H9 (cell line): ENCODE results near the gene SLC12A5. TPM values are rescaled to one million over a fixed set of nuclear protein-coding genes. Genes with fewer than 3 reads are reported as not detected.

Experiments
- DNase-seq: peaks from one replicate; pipeline ENCODE4 v3.0.0-alpha.2; 2017
- H2AFZ ChIP-seq: one replicate; pipeline ENCODE4 v1.6.1; 2013; ENCODE audit warnings: mild to moderate bottlenecking, low read length, control low read depth, moderate library complexity
- H2AK5ac ChIP-seq: 2 replicates; pipeline ENCODE4 v1.6.1; 2013; ENCODE audit warnings: low read length, control low read depth, mixed read lengths; ENCODE audit not compliant: insufficient read length
- H2BK120ac ChIP-seq: one replicate; pipeline ENCODE4 v1.6.1; 2013; ENCODE audit warnings: low read depth, mild to moderate bottlenecking, low read length, control low read depth, inconsistent platforms; ENCODE audit not compliant: poor library complexity, severe bottlenecking
- H2BK12ac ChIP-seq: 2 replicates; pipeline ENCODE4 v1.6.1; 2013; ENCODE audit warnings: low read length, control low read depth, mixed read lengths, low read depth; ENCODE audit not compliant: insufficient read length
- H2BK15ac ChIP-seq: 2 replicates; pipeline ENCODE4 v1.6.1; 2013; ENCODE audit warnings: low read depth, low read length, control low read depth
- H2BK20ac ChIP-seq: one replicate; pipeline ENCODE4 v1.6.1; 2013; ENCODE audit warnings: low read depth, mild to moderate bottlenecking, low read length, control low read depth, inconsistent platforms; ENCODE audit not compliant: poor library complexity, severe bottlenecking
- H2BK5ac ChIP-seq: 2 replicates; pipeline ENCODE4 v1.6.1; 2013; ENCODE audit warnings: low read length, control low read depth, mixed read lengths; ENCODE audit not compliant: insufficient read length
- H3K14ac ChIP-seq: 2 replicates; pipeline ENCODE4 v1.6.1; 2013; ENCODE audit warnings: low read length, control low read depth; ENCODE audit not compliant: insufficient read depth
- H3K18ac ChIP-seq: 2 replicates; pipeline ENCODE4 v1.6.1; 2013; ENCODE audit warnings: low read depth, mild to moderate bottlenecking, mixed read lengths, low read length, control low read depth; ENCODE audit not compliant: insufficient read length
- H3K23ac ChIP-seq: 2 replicates; pipeline ENCODE4 v1.6.1; 2013; ENCODE audit warnings: low read length, control low read depth, mixed read lengths, low read depth; ENCODE audit not compliant: insufficient read length
- H3K23me2 ChIP-seq: 2 replicates; pipeline ENCODE4 v1.6.1; 2013; ENCODE audit warnings: low read depth, mild to moderate bottlenecking, mixed read lengths, low read length, control low read depth; ENCODE audit not compliant: insufficient read length, poor library complexity, severe bottlenecking
- H3K27ac ChIP-seq: 2 replicates; pipeline ENCODE4 v1.5.1; 2013; ENCODE audit warnings: low read length, control low read depth, mixed read lengths, low read depth; ENCODE audit not compliant: insufficient read length
- H3K27me3 ChIP-seq: 2 replicates; pipeline ENCODE4 v1.6.1; 2013; ENCODE audit warnings: low read length, control low read depth, inconsistent platforms; ENCODE audit not compliant: insufficient read depth
- H3K4ac ChIP-seq: 2 replicates; pipeline ENCODE4 v1.6.1; 2013; ENCODE audit warnings: low read depth, mild to moderate bottlenecking, control low read depth, inconsistent platforms, low read length, moderate library complexity
- H3K4me1 ChIP-seq: 2 replicates; pipeline ENCODE4 v1.6.1; 2013; ENCODE audit warnings: low read length, control low read depth, inconsistent platforms; ENCODE audit not compliant: insufficient read depth
- H3K4me2 ChIP-seq: 2 replicates; pipeline ENCODE4 v1.6.1; 2013; ENCODE audit warnings: low read length, control low read depth, mixed read lengths; ENCODE audit not compliant: insufficient read length, insufficient read depth
- H3K56ac ChIP-seq: 2 replicates; pipeline ENCODE4 v1.6.1; 2013; ENCODE audit warnings: low read depth, mild to moderate bottlenecking, mixed read lengths, low read length, control low read depth; ENCODE audit not compliant: insufficient read length
- H3K79me1 ChIP-seq: 2 replicates; pipeline ENCODE4 v1.6.1; 2013; ENCODE audit warnings: low read depth, mild to moderate bottlenecking, moderate library complexity, low read length, control low read depth, inconsistent platforms; ENCODE audit not compliant: insufficient read depth, poor library complexity, severe bottlenecking
- H3K79me2 ChIP-seq: 2 replicates; pipeline ENCODE4 v1.6.1; 2013; ENCODE audit warnings: low read length, control low read depth, inconsistent platforms; ENCODE audit not compliant: insufficient read depth
- H3K9ac ChIP-seq: 2 replicates; pipeline ENCODE4 v1.6.1; 2013; ENCODE audit warnings: low read length, control low read depth, mixed read lengths; ENCODE audit not compliant: insufficient read length; ENCODE audit errors: extremely low read depth
- H3K9me3 ChIP-seq: one replicate; pipeline ENCODE4 v1.6.1; 2013; ENCODE audit warnings: low read depth, low read length, inconsistent platforms; ENCODE audit not compliant: control insufficient read depth
- H3T11ph ChIP-seq: one replicate; pipeline ENCODE4 v1.6.1; 2013; ENCODE audit warnings: mild to moderate bottlenecking, low read length, control low read depth, inconsistent platforms
- H4K20me1 ChIP-seq: one replicate; pipeline ENCODE4 v1.6.1; 2013; ENCODE audit not compliant: control insufficient read depth, insufficient read length, insufficient read depth
- H4K5ac ChIP-seq: 2 replicates; pipeline ENCODE4 v1.6.1; 2013; ENCODE audit warnings: low read depth, mild to moderate bottlenecking, mixed read lengths, low read length, control low read depth; ENCODE audit not compliant: insufficient read length
- H4K8ac ChIP-seq: replicated peaks from 2 replicates; pipeline ENCODE4 v1.6.1; 2013; ENCODE audit warnings: low read length, control low read depth, mixed read lengths, low read depth; ENCODE audit not compliant: insufficient read length
- H4K91ac ChIP-seq: 2 replicates; pipeline ENCODE4 v1.6.1; 2013; ENCODE audit warnings: low read depth, mild to moderate bottlenecking, moderate library complexity, mixed read lengths, low read length, control low read depth; ENCODE audit not compliant: insufficient read length
- H3K27ac Mint-ChIP-seq, 3 experiments: 2 replicates in 2 of 3; 3 replicates in 1 of 3; pipeline ENCODE4 v1.8.0; 2020 to 2021; ENCODE audit warnings: mixed read lengths in 3 of 3, mild to moderate bottlenecking in 1 of 3, moderate library complexity in 1 of 3
- H3K27me3 Mint-ChIP-seq: 2 replicates; pipeline ENCODE4 v1.8.0; 2021; ENCODE audit warnings: low read depth, mild to moderate bottlenecking, moderate library complexity, mixed read lengths
- H3K36me3 Mint-ChIP-seq, 3 experiments: 2 replicates in 2 of 3; 3 replicates in 1 of 3; pipeline ENCODE4 v1.8.0; 2020 to 2021; ENCODE audit warnings: low read depth in 3 of 3, mixed read lengths in 3 of 3; ENCODE audit not compliant: insufficient read depth in 1 of 3
- H3K4me1 Mint-ChIP-seq, 2 experiments: 2 replicates each; pipeline ENCODE4 v1.8.0; 2020; ENCODE audit warnings: mixed read lengths in 2 of 2
- H3K4me3 Mint-ChIP-seq, 2 experiments: 2 replicates in 1 of 2; 3 replicates in 1 of 2; pipeline ENCODE4 v1.8.0; 2020 to 2021; ENCODE audit warnings: mild to moderate bottlenecking in 2 of 2, mixed read lengths in 2 of 2, moderate library complexity in 1 of 2
- H3K9me3 Mint-ChIP-seq, 2 experiments: 2 replicates in 1 of 2; 3 replicates in 1 of 2; pipeline ENCODE4 v1.8.0; 2020; ENCODE audit warnings: mild to moderate bottlenecking in 2 of 2, mixed read lengths in 2 of 2, moderate library complexity in 1 of 2
- WGBS: extraction: QIAGEN DNeasy Blood & Tissue Kit; methylation state at CpG from one replicate; pipeline ENCODE4 v1.1.7; 2013; ENCODE audit warnings: missing lambda C conversion rate, low lambda C conversion rate, mixed read lengths; ENCODE audit not compliant: insufficient read length; ENCODE audit errors: extremely low coverage; 5-methylcytosine and 5-hydroxymethylcytosine counted together
- total RNA-seq: library from RNA; stranded (reverse); gene quantifications from 2 replicates; pipeline ENCODE4 v1.2.1, GENCODE V29; 2021
- TF ChIP-seq, protein P1 (sequence below): fragments of 200-600 bp; sonication (generic); conservative IDR thresholded peaks from 3 replicates; pipeline ENCODE4 v1.8.0; 2021; ENCODE audit warnings: antibody characterized with exemption, mild to moderate bottlenecking

SLC12A5 gene
- total RNA-seq, 1 experiment from 2014 or later: 8.7 TPM

DNA sequence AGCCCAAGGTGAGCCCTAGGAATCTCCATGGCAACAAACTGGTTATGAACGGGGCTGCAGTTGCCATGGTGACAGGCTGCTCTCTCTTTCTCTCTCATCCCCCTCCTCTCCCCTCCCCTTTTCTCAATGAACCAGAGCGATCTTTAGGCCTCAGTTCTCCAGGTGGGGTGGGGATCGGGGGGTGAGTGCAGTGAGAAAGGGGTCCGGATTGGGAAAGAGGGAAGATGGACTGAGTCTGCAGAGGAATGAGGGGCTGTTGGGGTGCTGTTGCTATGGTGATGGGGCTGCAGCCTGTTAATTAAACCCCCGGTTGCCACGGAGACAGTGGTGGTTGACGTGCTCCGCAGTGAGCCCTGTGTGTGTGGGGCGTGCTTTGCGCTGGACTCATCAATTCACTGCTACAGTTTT, 3.6 kb upstream of the SLC12A5 start:
- Mint-ChIP-seq H3K4me1 (peaks cover 12 to 23% of the 10 kb centered on the region in 2 experiments), H3K36me3 (0 out of 7 replicates have a peak, but pooled peaks cover 0 to 1% (median 0%) of the 10 kb centered on the region in 3 experiments), H3K27ac (no peak overlapping the region), H3K4me3 (no peak overlapping the region; a peak in 2 of 5 replicates), H3K27me3 (peaks cover 79% of the 10 kb centered on the region), H3K9me3 (peaks cover 0 to 3% of the 10 kb centered on the region in 2 experiments; a peak in 2 of 5 replicates)
- no peak for DNase-seq
- H2AFZ ChIP-seq: no peak overlapping the region
- no peaks in the 10 kb centered on the region for H3K9me3 ChIP-seq
- peaks cover 33% of the 10 kb centered on the region; the same call in 1 of the 2 replicates for H3K27me3 ChIP-seq
- H3K56ac ChIP-seq: no peak overlapping the region
- H3K4me1 ChIP-seq: no peaks in the 10 kb centered on the region; the same call in 1 of the 2 replicates
- no CpG with 5 or more reads among the region's 10 CpGs for WGBS
- no peak overlapping the region for H2BK120ac ChIP-seq
- H3K23me2 ChIP-seq: peaks cover 6% of the 10 kb centered on the region
- no peak overlapping the region for H3K9ac ChIP-seq
- no peak overlapping the region for H2BK15ac ChIP-seq
- no peaks in the 10 kb centered on the region for H3K79me2 ChIP-seq
- H3K4ac ChIP-seq: no peak overlapping the region
- H4K8ac ChIP-seq: no peak overlapping the region
- H3K27ac ChIP-seq: no peak overlapping the region
- no peaks in the 10 kb centered on the region for H3K79me1 ChIP-seq
- no peak overlapping the region for H4K91ac ChIP-seq
- no peak overlapping the region for H2BK12ac ChIP-seq
- H3K4me2 ChIP-seq: no peak overlapping the region
- TF ChIP-seq, protein P1, sequence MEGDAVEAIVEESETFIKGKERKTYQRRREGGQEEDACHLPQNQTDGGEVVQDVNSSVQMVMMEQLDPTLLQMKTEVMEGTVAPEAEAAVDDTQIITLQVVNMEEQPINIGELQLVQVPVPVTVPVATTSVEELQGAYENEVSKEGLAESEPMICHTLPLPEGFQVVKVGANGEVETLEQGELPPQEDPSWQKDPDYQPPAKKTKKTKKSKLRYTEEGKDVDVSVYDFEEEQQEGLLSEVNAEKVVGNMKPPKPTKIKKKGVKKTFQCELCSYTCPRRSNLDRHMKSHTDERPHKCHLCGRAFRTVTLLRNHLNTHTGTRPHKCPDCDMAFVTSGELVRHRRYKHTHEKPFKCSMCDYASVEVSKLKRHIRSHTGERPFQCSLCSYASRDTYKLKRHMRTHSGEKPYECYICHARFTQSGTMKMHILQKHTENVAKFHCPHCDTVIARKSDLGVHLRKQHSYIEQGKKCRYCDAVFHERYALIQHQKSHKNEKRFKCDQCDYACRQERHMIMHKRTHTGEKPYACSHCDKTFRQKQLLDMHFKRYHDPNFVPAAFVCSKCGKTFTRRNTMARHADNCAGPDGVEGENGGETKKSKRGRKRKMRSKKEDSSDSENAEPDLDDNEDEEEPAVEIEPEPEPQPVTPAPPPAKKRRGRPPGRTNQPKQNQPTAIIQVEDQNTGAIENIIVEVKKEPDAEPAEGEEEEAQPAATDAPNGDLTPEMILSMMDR: no peak
- H3T11ph ChIP-seq: no peak overlapping the region
- no peak overlapping the region for H2BK5ac ChIP-seq
- H4K5ac ChIP-seq: no peak overlapping the region
- H2BK20ac ChIP-seq: no peak overlapping the region
- H3K23ac ChIP-seq: no peak overlapping the region
- H3K14ac ChIP-seq: no peak overlapping the region
- H4K20me1 ChIP-seq: no peaks in the 10 kb centered on the region
- no peak overlapping the region for H2AK5ac ChIP-seq
- no peak overlapping the region for H3K18ac ChIP-seq
